HG02763 (cell line): ENCODE results near the gene CHST1.

Experiments
- ATAC-seq: cut with Tn5 transposase; IDR thresholded peaks from one replicate; pipeline ENCODE4 v1.9.1; 2021; ENCODE audit warnings: mild to moderate bottlenecking, moderate library complexity; ENCODE audit not compliant: unreplicated experiment

CHST1 gene

DNA sequence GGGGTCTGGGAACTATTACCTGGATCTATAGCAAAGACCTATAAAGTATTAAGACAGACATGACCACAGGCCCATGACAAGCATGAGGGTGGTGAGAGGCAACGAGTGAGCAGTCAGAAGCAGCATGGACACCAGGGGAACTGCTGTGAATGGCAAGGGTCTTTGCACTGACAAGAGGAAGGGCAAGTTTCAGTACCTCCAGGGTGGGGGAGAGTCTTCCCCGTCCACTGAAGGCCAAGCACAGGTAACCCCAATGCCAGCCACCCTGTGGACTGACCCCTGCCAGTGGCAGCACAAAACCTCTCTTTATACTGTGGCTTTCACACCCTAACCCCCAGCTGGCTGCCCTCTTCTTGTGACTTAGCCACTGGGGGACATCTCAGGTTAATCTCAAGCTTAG, 55.5 kb downstream of the CHST1 start:
- no peak for ATAC-seq

DNA sequence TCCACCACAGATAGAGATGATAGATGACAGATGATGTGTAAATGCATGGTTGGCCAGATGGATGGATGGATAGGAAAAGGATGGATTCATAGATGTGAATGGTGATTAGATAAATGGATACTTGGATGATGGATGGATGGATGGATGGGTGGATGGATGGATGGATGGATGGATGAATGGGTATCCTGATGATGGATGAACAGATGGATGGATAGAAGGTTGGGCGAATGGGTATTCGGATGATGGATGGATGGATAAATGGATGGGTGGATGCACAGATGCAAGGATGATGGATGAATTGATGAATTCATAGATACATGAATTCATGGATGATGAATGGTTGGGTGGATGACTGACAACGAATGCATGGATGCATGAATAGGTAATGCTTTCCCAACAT, 56.1 kb downstream of the CHST1 start:
- ATAC-seq = no peak

DNA sequence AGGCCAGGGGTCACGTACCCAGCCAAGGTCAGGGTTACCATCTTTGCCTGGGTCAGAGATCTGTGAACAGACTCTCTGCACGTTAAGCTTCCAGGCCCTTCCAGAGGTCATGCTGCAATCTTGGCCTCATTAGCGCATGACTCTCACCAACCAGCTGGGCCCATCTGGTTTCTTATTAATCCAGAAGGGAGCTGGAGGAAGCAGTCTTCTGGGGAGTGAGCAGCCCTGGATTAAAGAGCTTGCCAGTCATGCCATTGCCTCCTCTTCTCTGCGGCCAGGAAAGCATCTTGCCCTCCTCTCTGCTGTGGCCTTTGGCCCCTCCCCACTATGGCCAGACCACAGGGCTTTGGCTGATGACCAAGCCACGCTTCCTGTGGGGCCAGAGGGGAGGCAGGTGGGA, 57.4 kb downstream of the CHST1 start:
- no peak for ATAC-seq

DNA sequence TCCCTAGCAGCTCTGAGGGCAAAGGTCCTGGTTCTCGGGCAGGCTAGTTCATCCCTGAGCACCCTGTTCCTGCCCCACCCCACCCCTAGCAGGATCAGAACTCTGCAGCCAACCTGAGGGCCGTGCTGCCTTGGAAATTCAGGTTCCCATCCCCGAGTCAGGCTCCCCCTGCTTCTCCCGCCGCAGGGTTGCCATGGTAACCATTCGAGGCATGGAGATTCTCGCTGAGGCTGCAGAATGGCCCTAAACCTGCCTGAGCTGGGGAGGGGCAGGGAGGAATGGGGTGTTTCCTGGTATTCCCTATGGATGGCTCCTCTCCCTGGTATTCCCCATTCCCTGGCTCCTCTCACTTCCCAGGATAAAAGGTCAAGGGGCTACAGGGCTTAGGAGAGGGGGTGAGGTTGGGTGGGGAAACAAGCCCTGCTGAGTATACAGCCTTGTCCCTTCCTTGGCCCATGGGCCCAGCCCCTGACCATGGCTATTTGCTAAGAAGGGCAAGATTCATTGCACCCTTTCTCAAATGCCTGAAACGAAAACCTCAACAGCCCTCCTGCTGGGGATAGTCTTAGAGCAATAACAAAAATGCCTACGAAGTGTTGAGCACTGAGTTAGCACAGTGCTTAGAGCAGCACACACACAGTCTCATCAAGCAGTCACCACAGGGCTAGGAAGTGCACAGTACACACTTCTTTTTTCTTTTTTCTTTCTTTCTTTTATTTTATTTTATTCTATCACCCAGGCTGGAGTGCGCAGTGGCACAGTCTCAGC, 58.7 kb downstream of the CHST1 start:
- ATAC-seq = no peak

DNA sequence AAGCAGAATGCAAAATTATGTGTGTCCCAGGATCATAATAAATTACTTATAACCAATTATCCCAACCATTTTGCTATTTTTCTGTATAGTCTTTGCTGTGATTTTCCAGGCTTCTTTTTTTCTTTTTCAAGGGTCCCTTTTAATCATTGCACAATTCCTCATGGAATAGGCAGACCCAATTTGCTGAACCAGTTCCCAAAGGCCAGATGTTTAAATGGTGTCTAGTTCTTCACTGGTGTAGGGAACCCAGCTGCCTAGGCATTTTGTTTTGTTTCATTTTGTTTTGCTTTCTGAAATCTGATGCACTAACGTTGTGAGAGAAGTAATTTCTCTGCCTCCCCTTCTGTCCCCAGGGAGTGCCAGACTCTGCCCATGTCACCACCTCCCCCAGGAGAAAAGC, 60.4 kb downstream of the CHST1 start:
- ATAC-seq = no peak

DNA sequence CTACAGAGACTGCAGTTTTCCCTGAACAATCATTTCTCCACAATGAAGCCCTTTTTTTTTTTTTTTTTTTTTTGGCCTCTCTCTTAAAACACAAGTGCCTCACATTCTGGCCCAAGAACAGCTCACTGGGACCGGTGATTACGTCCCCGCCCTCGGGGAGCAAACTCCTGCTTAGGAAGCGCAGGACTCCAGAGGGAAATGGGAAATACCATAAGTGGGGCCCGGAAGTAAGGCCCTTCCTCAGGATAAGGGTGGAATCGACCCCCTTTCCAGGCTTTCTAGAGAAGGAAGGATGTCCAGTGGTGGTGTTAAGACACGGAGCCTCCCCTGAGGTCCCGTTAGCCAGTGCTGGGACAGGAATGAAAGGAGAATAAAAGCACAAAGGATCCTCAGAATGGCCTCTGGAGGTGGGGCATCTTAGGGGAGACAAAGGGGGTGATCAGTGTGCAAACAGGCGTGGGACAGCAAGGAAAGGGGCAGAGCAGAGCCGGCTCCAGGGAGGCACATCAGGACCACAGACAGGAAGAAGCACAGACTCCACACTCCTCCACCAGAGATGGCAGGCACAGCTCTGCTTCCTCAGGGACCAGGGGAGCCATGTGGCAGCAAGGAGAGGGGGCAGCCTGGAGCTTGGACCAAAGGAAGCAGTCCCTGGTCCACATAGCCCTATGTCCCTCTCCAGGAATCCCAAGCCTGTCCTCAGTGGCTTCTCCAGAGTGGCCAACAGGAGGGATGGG, 61.3 kb downstream of the CHST1 start:
- ATAC-seq = no peak

DNA sequence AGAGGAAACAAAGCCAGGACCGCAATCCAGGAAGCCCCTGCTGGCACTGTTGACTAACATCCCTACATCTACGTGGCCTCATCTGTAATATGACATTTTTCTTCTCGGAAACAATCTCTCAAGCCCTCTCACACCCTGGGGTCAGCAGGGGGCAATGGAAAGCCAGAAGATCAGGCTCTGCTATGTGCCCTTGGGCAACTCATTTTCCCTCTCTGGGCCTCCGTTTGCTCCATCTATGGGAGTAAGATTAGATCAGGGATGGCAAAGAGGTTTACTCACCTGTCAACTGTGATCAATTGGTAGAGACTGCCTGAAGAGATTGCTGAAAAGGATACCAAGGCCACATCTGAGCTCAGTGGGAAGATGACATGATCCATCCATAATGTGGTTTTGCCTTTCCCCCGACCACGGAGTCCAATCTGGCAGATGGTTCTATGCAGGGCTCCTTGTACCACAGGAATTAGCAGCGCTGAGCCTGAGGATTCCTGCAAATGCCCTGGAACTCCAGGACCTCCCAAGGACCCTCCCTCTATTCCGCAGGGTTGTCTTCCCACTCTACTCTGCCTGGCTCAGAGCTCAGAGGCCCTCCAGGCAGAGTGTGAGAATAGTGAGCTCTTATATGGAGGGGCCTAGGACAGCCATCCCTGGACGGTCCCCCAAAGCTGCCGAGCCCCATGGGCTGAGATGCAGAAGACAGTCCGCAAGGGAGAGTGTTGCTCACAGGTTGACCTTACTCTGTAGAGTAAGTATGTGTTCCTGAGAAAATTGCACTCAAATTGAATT, 66.1 kb downstream of the CHST1 start:
- ATAC-seq = no peak
